HepG2 (cell line): Measurements from ENCODE around the gene RBBP6. TPM values are rescaled to one million over a fixed set of nuclear protein-coding genes. Genes with fewer than 3 reads are reported as not detected.

Experiments
- ATF7-NPFF ChIP-seq: sonication (generic); formaldehyde crosslinking; IDR thresholded peaks from 2 replicates; pipeline ENCODE4 v1.8.1; 2023; ENCODE audit warnings: mild to moderate bottlenecking, low read depth, missing genetic modification reagents, moderate library complexity
- CC2D1A ChIP-seq: sonication (generic); formaldehyde crosslinking; IDR thresholded peaks from 2 replicates; pipeline ENCODE4 v1.8.1; 2023; ENCODE audit warnings: mild to moderate bottlenecking, missing genetic modification reagents
- ETS1 ChIP-seq: sonication (generic); formaldehyde crosslinking; IDR thresholded peaks from 2 replicates; pipeline ENCODE4 v1.4.0; 2020; ENCODE audit warnings: missing genetic modification reagents
- IKZF1 ChIP-seq: fragments of 450-650 bp; IDR thresholded peaks from 2 replicates; pipeline ENCODE4 v1.7.1; 2016
- KAT7 ChIP-seq: IDR thresholded peaks from 2 replicates; pipeline ENCODE4 v1.6.1; 2018; ENCODE audit warnings: borderline replicate concordance, missing compliant biosample characterization
- RNF219 ChIP-seq: sonication (generic); formaldehyde crosslinking; IDR thresholded peaks from 2 replicates; pipeline ENCODE4 v1.5.0; 2020; ENCODE audit warnings: mild to moderate bottlenecking, missing genetic modification reagents
- SOX6 ChIP-seq, 2 experiments: fragments of 450-650 bp in 1 of 2; sonication (generic) in 1 of 2; formaldehyde crosslinking in 1 of 2; IDR thresholded peaks; 2 replicates each; pipeline versions ENCODE4 v1.4.0 to v1.6.1; 2017 to 2020; ENCODE audit warnings: antibody characterized with exemption in 1 of 2, mild to moderate bottlenecking in 1 of 2, missing genetic modification reagents in 1 of 2
- SP4 ChIP-seq: sonication (generic); formaldehyde crosslinking; IDR thresholded peaks from 2 replicates; pipeline ENCODE4 v1.8.1; 2023; ENCODE audit warnings: mild to moderate bottlenecking, missing genetic modification reagents
- WIZ ChIP-seq: sonication (generic); formaldehyde crosslinking; IDR thresholded peaks from 2 replicates; pipeline ENCODE4 v1.5.1; 2020; ENCODE audit warnings: mild to moderate bottlenecking, missing genetic modification reagents
- YEATS4 ChIP-seq: sonication (generic); formaldehyde crosslinking; IDR thresholded peaks from 2 replicates; pipeline ENCODE4 v1.4.0; 2020; ENCODE audit warnings: missing genetic modification reagents, borderline replicate concordance
- ZNF441 ChIP-seq: sonication (generic); formaldehyde crosslinking; IDR thresholded peaks from 2 replicates; pipeline ENCODE4 v1.7.0; 2021; ENCODE audit warnings: missing genetic modification reagents, borderline replicate concordance
- ZNF558 ChIP-seq: sonication (generic); formaldehyde crosslinking; IDR thresholded peaks from 2 replicates; pipeline ENCODE4 v1.9.0; 2022; ENCODE audit warnings: mild to moderate bottlenecking, missing genetic modification reagents, borderline replicate concordance
- ZNF724P ChIP-seq: sonication (generic); formaldehyde crosslinking; IDR thresholded peaks from 2 replicates; pipeline ENCODE4 v1.8.0; 2022; ENCODE audit warnings: missing genetic modification reagents, borderline replicate concordance
- ZSCAN22 ChIP-seq: sonication (generic); formaldehyde crosslinking; IDR thresholded peaks from 2 replicates; pipeline ENCODE4 v1.4.0; 2020; ENCODE audit warnings: mild to moderate bottlenecking, missing genetic modification reagents
- polyA plus RNA-seq, 8 experiments: library from polyadenylated mRNA; depleted of rRNA in 3 of 8; stranded (reverse) in 7 of 8; unstranded in 1 of 8; fragments of >200 nt; fragmentation: Illumina TruSeq in 4 of 8; extraction: Trizol in 4 of 8; gene quantifications; 2 replicates each; pipeline versions ENCODE4 v1.2.1 to v1.2.3, GENCODE V29; 2011 to 2016; ENCODE audit warnings: low read depth in 4 of 8, missing spikeins in 1 of 8, mixed read lengths in 1 of 8; ENCODE audit not compliant: insufficient read depth in 1 of 8
- total RNA-seq, 5 experiments: library from RNA; depleted of rRNA; stranded (reverse); fragments of >200 nt; fragmentation: Illumina TruSeq; extraction: Trizol; gene quantifications; 2 replicates each; pipeline ENCODE4 v1.2.3, GENCODE V29; 2016; ENCODE audit warnings: low read depth in 1 of 5
- TF ChIP-seq, protein P1 (sequence below): sonication (generic); formaldehyde crosslinking; IDR thresholded peaks from 2 replicates; pipeline ENCODE4 v1.9.0; 2021; ENCODE audit warnings: missing genetic modification reagents, borderline replicate concordance
- TF ChIP-seq, protein P2 (sequence below): sonication (generic); formaldehyde crosslinking; IDR thresholded peaks from 2 replicates; pipeline ENCODE4 v1.4.0; 2020; ENCODE audit warnings: mild to moderate bottlenecking, missing genetic modification reagents
- TF ChIP-seq, protein P3 (sequence below): sonication (generic); formaldehyde crosslinking; IDR thresholded peaks from 2 replicates; pipeline ENCODE4 v1.4.0; 2020; ENCODE audit warnings: mild to moderate bottlenecking, missing genetic modification reagents

Gene RBBP6
- total and polyA plus RNA-seq, 2 of the 13 experiments (the other 11 are each of a cell fraction or from before 2014, with no cell fraction given), result 37.1 to 70.9 TPM

DNA sequence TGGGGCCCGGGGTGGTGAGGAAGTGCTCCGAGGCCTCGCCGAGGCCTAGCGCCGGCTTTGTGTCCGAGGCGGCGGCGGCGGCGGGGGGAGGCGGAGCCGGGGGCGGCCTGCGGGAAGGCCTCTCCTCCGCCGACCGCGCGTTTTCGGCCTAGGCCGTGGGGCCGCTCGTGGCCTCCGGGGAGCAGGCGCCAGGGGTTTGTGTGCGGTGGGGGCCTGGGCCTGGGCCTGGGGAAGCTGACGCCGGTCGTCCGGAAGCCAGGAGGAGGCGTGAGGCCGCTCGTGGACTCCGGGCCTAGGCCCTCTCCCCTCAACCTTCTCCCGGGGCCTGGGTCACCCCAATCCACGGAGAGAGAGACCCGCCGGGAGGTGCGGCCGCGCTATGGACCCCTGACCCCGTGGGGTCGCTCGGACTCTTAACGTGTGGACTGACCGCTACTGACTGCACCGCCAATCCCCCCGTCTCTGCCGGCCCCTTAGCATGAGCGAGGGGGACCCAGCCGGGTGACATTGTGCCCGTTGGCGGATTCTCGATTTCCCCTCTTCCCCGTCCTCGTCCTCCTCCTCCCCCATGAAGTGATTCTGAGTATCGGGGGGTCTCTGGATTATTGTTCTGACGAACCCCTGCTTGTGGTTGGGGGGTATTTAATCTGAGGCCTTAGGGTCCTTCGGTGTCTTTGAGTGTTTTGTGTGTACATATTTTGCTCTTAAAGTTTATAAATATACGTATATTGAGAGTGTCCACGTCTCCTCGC lies 660 bp downstream of the RBBP6 start (continued):
- TF ChIP-seq, protein P1, sequence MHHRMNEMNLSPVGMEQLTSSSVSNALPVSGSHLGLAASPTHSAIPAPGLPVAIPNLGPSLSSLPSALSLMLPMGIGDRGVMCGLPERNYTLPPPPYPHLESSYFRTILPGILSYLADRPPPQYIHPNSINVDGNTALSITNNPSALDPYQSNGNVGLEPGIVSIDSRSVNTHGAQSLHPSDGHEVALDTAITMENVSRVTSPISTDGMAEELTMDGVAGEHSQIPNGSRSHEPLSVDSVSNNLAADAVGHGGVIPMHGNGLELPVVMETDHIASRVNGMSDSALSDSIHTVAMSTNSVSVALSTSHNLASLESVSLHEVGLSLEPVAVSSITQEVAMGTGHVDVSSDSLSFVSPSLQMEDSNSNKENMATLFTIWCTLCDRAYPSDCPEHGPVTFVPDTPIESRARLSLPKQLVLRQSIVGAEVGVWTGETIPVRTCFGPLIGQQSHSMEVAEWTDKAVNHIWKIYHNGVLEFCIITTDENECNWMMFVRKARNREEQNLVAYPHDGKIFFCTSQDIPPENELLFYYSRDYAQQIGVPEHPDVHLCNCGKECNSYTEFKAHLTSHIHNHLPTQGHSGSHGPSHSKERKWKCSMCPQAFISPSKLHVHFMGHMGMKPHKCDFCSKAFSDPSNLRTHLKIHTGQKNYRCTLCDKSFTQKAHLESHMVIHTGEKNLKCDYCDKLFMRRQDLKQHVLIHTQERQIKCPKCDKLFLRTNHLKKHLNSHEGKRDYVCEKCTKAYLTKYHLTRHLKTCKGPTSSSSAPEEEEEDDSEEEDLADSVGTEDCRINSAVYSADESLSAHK (CRISPR knock-in tag), result no peak
- TF ChIP-seq, protein P2, sequence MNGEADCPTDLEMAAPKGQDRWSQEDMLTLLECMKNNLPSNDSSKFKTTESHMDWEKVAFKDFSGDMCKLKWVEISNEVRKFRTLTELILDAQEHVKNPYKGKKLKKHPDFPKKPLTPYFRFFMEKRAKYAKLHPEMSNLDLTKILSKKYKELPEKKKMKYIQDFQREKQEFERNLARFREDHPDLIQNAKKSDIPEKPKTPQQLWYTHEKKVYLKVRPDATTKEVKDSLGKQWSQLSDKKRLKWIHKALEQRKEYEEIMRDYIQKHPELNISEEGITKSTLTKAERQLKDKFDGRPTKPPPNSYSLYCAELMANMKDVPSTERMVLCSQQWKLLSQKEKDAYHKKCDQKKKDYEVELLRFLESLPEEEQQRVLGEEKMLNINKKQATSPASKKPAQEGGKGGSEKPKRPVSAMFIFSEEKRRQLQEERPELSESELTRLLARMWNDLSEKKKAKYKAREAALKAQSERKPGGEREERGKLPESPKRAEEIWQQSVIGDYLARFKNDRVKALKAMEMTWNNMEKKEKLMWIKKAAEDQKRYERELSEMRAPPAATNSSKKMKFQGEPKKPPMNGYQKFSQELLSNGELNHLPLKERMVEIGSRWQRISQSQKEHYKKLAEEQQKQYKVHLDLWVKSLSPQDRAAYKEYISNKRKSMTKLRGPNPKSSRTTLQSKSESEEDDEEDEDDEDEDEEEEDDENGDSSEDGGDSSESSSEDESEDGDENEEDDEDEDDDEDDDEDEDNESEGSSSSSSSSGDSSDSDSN (CRISPR knock-in tag), result peak; percentile 95; the same call in 1 of the 2 replicates
- TF ChIP-seq ZNF441 (CRISPR knock-in tag) (peak; percentile 79), IKZF1 (no peak), RNF219 (CRISPR knock-in tag) (peak; percentile 84; the same call in 1 of the 2 replicates), KAT7 (CRISPR knock-in tag) (peak; percentile 15; the same call in 1 of the 2 replicates), CC2D1A (CRISPR knock-in tag) (0 out of 2 replicates have a peak, but pooled peaks have one; percentile 49), ATF7-NPFF (CRISPR knock-in tag) (peak; percentile 38; the same call in 1 of the 2 replicates), SOX6 (IDR thresholded peaks at IDR 0.05) (no peak), SOX6 (CRISPR knock-in tag; IDR thresholded peaks at IDR 0.05) (no peak), ETS1 (CRISPR knock-in tag) (no peak), ZSCAN22 (CRISPR knock-in tag) (0 out of 2 replicates have a peak, but pooled peaks have one; percentile 15), ZNF558 (peak; percentile 94; the same call in 1 of the 2 replicates), SP4 (CRISPR knock-in tag) (no peak), WIZ (CRISPR knock-in tag) (0 out of 2 replicates have a peak, but pooled peaks have one; percentile 21), ZNF724P (CRISPR knock-in tag) (peak; percentile 86), YEATS4 (peak; percentile 88; the same call in 1 of the 2 replicates)
- TF ChIP-seq, protein P3, sequence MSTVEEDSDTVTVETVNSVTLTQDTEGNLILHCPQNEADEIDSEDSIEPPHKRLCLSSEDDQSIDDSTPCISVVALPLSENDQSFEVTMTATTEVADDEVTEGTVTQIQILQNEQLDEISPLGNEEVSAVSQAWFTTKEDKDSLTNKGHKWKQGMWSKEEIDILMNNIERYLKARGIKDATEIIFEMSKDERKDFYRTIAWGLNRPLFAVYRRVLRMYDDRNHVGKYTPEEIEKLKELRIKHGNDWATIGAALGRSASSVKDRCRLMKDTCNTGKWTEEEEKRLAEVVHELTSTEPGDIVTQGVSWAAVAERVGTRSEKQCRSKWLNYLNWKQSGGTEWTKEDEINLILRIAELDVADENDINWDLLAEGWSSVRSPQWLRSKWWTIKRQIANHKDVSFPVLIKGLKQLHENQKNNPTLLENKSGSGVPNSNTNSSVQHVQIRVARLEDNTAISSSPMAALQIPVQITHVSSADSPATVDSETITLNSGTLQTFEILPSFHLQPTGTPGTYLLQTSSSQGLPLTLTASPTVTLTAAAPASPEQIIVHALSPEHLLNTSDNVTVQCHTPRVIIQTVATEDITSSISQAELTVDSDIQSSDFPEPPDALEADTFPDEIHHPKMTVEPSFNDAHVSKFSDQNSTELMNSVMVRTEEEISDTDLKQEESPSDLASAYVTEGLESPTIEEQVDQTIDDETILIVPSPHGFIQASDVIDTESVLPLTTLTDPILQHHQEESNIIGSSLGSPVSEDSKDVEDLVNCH (CRISPR knock-in tag), result 0 out of 2 replicates have a peak, but pooled peaks have one; percentile 27
